GM19397 (cell line): ENCODE results near the gene ZFPM1.

Experiments
- ATAC-seq: cut with Tn5 transposase; IDR thresholded peaks from one replicate; pipeline ENCODE4 v1.9.1; 2021; ENCODE audit warnings: mild to moderate bottlenecking, moderate library complexity; ENCODE audit not compliant: unreplicated experiment

ZFPM1 gene

GRCh38 chr16:88448461-88449266, 4.4 kb upstream of the ZFPM1 start:
- no peak for ATAC-seq

- no peak for ATAC-seq
These were observed 3.9 kb upstream of the ZFPM1 start for GRCh38 chr16:88449267-88449561.

DNA sequence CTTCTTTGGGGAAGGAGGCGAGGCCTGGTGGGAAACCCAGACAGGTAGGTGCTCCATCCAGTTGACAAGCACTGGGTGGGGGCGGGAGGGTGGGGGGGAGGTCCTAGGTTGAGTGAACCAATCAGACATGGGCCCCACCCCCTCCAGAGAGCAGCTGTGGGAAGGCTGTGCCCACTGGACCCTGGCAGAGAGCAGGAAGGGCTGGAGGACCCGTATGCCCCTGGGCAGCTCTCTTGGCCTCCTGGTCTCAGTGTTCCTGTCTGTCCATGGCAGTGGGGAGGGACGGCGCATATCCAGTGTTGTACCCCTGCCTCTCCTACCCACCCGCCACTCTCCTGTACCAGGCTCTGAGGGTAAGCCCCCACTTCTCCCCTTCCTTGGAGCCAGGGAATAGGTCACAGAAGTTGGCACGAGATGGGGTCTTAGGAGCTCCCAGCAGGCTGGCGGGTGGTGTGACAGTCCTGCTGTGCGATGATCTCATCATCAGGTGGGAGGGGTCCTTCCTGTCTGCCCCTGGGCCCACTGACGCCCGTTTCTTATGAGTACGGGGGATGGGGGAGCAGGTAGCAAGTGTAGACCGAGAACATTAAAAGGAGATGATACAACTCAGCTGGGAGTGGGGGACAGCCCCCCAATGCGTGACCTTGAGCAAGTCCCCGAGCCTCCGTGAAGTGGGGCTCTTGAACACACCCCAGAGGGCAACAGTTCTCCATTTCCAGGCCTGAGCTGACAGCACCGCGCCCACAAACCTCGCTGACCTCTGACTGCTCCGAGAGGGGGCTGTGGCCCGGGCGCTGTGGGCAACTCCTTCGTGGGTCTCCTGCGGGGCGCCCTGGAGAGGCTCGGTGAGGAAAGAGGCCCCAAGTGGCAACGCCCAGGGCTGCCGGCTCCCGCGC, 1.2 kb upstream of the ZFPM1 start:
- no peak for ATAC-seq

DNA sequence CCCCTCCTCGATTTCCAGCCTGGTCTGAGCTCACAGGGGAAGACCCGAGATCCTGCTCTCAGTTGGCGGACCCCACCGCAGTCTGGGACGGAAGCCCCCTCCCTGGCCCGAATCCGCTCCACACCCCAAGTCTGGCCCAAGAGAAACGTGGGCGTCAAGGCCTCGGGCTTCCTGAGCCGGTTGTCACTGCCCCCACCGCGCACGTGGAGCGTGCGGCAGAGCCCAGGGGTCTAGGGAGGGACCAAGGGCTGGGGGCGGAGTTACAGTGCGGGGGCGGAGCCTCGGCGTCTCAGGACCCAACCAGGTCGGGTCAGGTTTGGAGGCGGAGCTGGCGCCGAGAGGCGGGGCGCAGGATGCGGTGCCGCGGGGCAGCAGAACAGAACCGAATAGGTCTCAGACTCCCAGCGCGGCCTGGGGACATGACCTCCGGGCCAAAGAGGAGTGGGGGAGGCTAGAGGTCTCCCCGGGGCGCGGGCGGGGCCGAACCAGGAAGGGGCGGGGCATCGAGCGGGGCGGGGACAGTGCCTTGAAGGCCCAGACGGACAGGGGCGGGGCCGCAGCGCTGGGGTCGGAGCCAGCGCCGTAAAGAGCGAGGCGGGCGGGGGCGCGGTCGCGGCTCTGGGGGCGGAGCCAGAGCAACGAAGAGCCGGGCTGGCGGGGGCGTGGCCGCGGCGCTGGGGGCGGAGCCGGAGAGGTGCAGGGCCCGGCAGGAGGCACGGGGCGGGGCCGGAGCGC, 431 bp upstream of the ZFPM1 start:
- ATAC-seq = peak; percentile 56

DNA sequence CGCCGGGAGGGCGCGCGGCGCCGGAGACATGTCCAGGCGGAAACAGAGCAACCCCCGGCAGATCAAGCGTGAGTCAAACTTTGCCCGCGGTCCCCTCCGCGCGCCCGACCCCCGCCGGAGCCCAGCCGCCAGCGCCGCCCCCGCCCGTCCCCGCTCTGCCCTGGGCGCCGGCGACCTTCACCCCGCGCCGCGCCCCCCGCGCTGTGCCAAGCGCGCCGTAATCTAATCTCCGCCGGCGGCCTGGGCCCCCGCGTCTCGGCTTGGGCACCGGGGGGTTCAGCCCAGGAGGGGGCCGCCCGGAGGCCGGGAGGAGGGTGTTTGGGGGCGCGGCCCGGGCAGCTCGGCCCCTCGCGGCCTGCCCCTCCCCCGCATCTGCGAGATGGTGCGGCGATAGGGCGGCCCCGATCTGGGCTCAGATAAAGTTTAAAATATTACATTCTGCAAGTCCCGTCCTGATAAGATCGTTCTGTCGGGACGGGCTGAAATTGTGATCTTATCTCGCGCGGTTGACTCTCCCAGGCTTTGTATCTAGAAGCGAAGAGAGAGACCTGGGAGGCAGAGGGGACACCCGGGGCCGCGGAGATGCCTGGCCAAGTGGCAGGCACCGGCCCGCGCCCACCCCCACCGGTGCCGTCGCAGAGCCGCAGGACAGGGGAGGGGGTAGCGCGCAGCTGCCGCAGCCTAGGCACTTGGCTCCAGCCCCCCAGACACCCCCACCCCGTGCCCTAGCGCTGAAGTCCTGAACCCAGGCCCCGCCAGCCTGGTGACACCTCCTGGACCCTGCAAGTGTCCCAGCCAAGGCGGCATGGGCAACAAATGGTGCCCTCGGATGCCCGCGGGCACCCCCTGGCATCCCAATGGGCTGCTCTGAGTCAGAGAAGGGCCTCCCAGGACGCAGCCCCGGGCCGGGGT, 787 bp downstream of the ZFPM1 start:
- ATAC-seq = peak; percentile 0

DNA sequence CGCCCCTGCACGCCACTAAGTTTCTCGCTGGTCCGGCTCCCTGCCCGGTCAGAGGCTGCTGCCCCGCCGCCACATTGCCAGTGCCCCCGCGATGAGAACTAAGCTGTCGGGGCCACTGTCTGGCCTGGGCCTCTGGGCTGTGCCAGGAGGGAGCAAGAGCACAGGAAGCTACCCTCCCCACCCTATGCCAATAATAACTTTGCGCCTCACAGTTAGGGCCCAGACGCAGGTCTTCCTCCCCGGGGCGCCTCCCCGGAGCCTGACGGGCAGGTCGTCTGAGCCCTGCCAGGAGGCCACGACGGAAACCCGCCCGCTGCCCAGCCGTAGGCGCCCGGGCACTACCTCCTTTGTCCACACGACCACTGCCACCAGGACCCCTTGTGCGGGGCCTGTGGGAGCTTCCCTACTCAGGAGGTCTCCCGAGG, 1.5 kb downstream of the ZFPM1 start:
- no peak for ATAC-seq

DNA sequence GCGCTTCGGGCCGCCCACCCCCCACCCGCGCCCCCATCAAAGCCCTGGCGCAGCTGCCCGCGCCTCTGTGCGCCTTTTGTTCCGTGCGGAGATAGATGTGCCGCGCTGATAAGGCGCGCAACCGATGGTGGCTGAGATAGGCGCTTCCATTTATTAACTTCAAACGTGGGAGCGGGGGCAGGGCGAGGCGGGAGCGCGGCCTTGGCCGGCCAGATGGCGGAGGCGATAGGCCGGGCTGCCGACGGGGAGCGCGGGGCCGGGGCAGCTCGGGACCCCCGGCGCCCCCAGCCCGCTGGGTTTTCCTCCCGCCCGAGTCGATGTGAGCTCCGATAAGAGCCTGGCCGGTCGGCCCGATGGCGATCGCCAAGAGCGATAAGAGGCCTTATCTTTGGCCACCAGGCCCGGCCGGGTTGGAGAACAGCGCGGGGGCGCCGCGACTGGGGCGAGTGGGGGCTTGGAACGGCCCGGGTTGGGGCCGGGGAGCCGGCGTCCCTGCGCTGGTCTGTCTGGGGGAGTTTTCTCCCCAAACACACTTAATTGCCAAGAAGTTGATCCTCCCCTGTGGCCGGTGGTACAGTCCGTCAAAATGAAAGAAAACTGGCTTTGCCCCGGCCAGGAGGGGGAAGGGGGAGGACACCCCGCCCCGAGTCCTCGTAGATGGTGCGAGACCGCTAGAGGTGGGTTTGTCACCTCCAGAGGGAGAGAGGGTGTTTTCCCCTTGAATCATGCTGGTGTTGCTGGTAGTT, 2.7 kb downstream of the ZFPM1 start:
- no peak for ATAC-seq

GRCh38 chr16:88456356-88457292, 3.5 kb downstream of the ZFPM1 start:
- no peak for ATAC-seq

GRCh38 chr16:88458039-88458772, 5.1 kb downstream of the ZFPM1 start:
- no peak for ATAC-seq

DNA sequence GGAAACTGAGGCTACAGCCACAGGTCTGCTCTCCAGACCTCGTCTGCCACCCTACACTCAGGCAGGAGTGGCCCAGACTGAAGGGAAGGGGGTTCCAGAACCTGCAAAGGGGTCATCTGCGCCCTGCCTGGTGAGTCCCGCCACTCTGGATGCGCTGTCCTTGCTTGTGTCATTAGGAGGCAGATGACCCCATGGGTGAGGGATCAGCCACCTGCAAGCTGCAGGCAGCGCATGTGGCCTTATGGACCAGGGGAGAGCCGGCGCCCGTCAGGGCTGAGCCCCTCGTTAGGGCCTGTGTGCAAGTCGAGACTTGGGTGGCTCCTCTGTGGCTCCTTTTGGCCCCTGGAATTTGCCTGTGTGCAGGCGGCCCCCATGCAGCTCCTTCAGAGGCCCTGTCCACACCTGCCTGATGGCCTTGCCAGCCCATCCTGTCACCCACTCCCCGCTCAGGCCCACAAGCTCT, 5.7 kb downstream of the ZFPM1 start:
- ATAC-seq = no peak

DNA sequence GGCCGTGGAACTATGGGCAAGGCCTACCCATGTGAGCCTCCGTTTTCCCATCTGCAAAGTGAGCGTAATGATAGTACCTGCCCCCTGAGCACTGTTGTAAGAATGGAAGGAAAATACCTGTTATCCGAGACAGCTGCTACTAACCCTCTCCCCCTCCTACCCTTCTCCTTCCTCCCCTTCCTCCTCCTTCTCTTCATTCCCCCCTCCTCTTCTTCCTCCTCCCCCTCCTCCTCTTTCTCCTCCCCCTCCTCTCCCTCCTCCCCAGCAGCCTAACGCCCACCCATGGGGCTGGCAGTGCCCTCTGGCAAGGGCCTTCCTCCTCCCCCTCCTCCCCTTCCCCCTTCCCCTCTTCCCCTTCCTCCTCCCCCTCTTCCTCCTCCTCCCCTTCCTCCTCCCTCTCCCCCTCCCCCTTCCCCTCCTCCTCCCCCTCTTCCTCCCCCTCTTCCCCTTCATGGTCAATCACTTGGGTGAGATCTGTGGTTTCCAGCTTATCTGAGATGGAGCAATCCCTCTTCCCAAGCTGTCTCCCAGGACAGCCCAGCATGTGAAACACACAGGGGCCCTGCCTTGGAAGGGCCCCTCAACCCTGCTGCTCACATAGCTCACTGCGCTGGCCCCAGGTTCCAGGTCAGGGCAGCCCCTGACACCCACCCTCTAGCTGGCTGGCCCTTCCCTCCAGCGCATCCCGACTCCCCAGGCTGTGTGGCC, 6.4 kb downstream of the ZFPM1 start:
- no peak for ATAC-seq

GRCh38 chr16:88460496-88461330, 7.6 kb downstream of the ZFPM1 start:
- no peak for ATAC-seq

DNA sequence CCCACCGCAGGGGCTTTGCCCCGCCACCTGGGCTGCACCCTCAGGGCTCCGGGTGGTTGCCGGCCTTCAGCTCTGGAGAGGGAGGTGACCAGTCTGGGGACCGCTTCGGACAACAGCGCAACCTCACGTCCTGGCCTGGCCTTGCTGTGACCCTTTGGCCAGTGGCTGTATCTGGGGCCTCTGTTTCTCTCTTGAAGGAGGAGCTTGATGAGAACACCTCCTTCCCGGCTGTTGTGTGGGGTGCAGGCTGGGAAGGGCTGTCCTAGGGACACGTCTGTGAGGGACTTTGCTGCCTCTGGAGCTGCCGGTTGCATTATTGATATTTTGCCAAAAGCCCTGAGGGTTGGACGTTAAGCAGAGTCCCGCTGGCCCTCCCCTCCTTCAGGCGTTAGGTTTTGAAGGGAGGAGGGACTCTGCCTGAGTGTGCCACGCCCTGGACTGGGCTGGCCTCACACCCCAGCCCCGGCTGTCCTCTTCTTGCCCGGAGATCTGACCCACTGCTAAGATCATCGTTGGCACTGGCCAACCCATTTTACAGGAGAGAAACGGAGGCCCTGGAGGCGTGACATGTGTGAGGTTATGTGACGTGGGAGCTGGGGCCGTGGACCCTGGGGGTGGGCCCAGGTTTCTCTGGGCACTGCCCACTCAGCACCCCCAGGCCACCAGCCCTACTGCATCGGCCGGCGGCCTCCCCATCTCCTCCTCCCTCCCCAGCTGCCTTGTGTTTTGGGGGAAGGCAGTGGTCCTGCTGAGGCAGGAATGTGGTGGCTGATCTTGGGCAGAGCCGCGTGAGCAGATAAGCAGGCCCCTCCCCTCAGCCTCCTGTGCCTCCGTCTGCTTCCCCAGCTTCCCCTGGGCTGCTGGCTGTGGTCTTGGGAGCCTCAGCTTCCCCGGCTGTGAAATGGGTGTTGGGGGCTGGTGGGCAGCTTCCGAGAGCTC, 8.5 kb downstream of the ZFPM1 start:
- ATAC-seq = no peak

DNA sequence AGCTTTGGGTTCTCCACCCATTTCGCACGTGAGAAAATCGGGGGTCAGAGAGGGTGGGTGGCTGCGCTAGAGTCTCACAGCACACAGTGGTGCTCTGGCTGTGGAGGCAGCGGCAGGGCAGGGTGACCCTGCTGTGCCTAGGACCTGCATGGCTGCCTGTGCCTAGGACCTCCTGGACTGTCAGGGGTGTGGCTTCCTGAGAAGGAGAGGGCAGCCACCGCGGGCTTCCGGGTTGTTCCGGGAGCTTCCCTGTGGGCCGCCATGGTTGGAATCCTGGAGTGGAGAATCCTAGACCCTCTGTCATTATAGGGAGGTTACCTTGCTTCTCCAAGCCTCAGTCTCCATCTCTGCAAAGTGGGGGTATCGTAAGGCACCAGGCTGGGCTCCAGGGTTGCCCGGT, 9.3 kb downstream of the ZFPM1 start:
- ATAC-seq = no peak

- ATAC-seq = no peak
These were observed 10.3 kb downstream of the ZFPM1 start for GRCh38 chr16:88463411-88463810.
